HepG2 (cell line): ENCODE data around the gene NEURL2. TPM values are rescaled to one million over a fixed set of nuclear protein-coding genes. Genes with fewer than 3 reads are reported as not detected.

ENCODE experiments used
- ATAD3A ChIP-seq: sonication (generic); formaldehyde crosslinking; IDR thresholded peaks from 2 replicates; pipeline ENCODE4 v1.4.0; 2020; ENCODE audit warnings: missing genetic modification reagents
- GFI1 ChIP-seq: sonication (generic); formaldehyde crosslinking; IDR thresholded peaks from 2 replicates; pipeline ENCODE4 v1.5.0; 2020; ENCODE audit warnings: missing genetic modification reagents, mild to moderate bottlenecking, borderline replicate concordance
- GTF2F1 ChIP-seq: fragments of 150-350 bp; IDR thresholded peaks from 2 replicates; pipeline ENCODE4 v1.6.1; 2014; ENCODE audit warnings: low read length
- HES4 ChIP-seq: sonication (generic); formaldehyde crosslinking; IDR thresholded peaks from 2 replicates; pipeline ENCODE4 v1.9.0; 2021; ENCODE audit warnings: mild to moderate bottlenecking, missing genetic modification reagents, borderline replicate concordance
- HOXA3 ChIP-seq: sonication (generic); formaldehyde crosslinking; IDR thresholded peaks from 2 replicates; pipeline ENCODE4 v1.5.0; 2020; ENCODE audit warnings: missing genetic modification reagents
- KLF12 ChIP-seq: sonication (generic); formaldehyde crosslinking; IDR thresholded peaks from 2 replicates; pipeline ENCODE4 v1.4.0; 2020; ENCODE audit warnings: missing genetic modification reagents, borderline replicate concordance
- MEIS2 ChIP-seq: sonication (generic); formaldehyde crosslinking; IDR thresholded peaks from 2 replicates; pipeline ENCODE4 v1.9.0; 2021; ENCODE audit warnings: mild to moderate bottlenecking, missing genetic modification reagents
- NFE2 ChIP-seq: sonication (generic); formaldehyde crosslinking; IDR thresholded peaks from 2 replicates; pipeline ENCODE4 v1.4.0; 2020; ENCODE audit warnings: missing genetic modification reagents
- NFKB2 ChIP-seq: sonication (generic); formaldehyde crosslinking; IDR thresholded peaks from 2 replicates; pipeline ENCODE4 v1.4.0; 2020; ENCODE audit warnings: missing genetic modification reagents, borderline replicate concordance
- POGZ ChIP-seq: sonication (generic); formaldehyde crosslinking; IDR thresholded peaks from 2 replicates; pipeline ENCODE4 v1.4.0; 2020; ENCODE audit warnings: mild to moderate bottlenecking, missing genetic modification reagents
- RCOR2 ChIP-seq: IDR thresholded peaks from 2 replicates; pipeline ENCODE4 v1.6.1; 2016; ENCODE audit warnings: missing biosample characterization, missing genetic modification reagents
- REL ChIP-seq: sonication (generic); formaldehyde crosslinking; conservative IDR thresholded peaks from 2 replicates; pipeline ENCODE4 v1.8.0; 2022; ENCODE audit warnings: mild to moderate bottlenecking, missing genetic modification reagents, moderate library complexity
- RXRB ChIP-seq: IDR thresholded peaks from 2 replicates; pipeline ENCODE4 v1.6.1; 2016; ENCODE audit warnings: borderline replicate concordance, missing genetic modification reagents, missing compliant biosample characterization
- SAP130 ChIP-seq: IDR thresholded peaks from 2 replicates; pipeline ENCODE4 v1.6.1; 2016; ENCODE audit warnings: low read depth
- TOE1 ChIP-seq: sonication (generic); formaldehyde crosslinking; IDR thresholded peaks from 2 replicates; pipeline ENCODE4 v1.4.0; 2020; ENCODE audit warnings: mild to moderate bottlenecking, missing genetic modification reagents
- ZFP37 ChIP-seq: sonication (generic); formaldehyde crosslinking; IDR thresholded peaks from 2 replicates; pipeline ENCODE4 v1.4.0; 2020; ENCODE audit warnings: missing genetic modification reagents, borderline replicate concordance
- ZFX ChIP-seq: sonication (generic); formaldehyde crosslinking; IDR thresholded peaks from 2 replicates; pipeline ENCODE4 v1.4.0; 2020; ENCODE audit warnings: mild to moderate bottlenecking, low read depth, missing genetic modification reagents, moderate library complexity
- ZNF30 ChIP-seq: sonication (generic); formaldehyde crosslinking; IDR thresholded peaks from 2 replicates; pipeline ENCODE4 v1.5.0; 2020; ENCODE audit warnings: mild to moderate bottlenecking, missing genetic modification reagents
- ZNF382 ChIP-seq: sonication (generic); formaldehyde crosslinking; IDR thresholded peaks from 2 replicates; pipeline ENCODE4 v1.5.0; 2020; ENCODE audit warnings: missing genetic modification reagents, mild to moderate bottlenecking, borderline replicate concordance
- ZNF672 ChIP-seq: sonication (generic); formaldehyde crosslinking; IDR thresholded peaks from 2 replicates; pipeline ENCODE4 v1.8.1; 2022; ENCODE audit warnings: missing genetic modification reagents
- ZNF713 ChIP-seq: sonication (generic); formaldehyde crosslinking; IDR thresholded peaks from 2 replicates; pipeline ENCODE4 v1.4.0; 2020; ENCODE audit warnings: mild to moderate bottlenecking, missing genetic modification reagents
- polyA plus RNA-seq, 8 experiments: library from polyadenylated mRNA; depleted of rRNA in 3 of 8; stranded (reverse) in 7 of 8; unstranded in 1 of 8; fragments of >200 nt; fragmentation: Illumina TruSeq in 4 of 8; extraction: Trizol in 4 of 8; gene quantifications; 2 replicates each; pipeline versions ENCODE4 v1.2.1 to v1.2.3, GENCODE V29; 2011 to 2016; ENCODE audit warnings: low read depth in 4 of 8, missing spikeins in 1 of 8, mixed read lengths in 1 of 8; ENCODE audit not compliant: insufficient read depth in 1 of 8
- total RNA-seq, 5 experiments: library from RNA; depleted of rRNA; stranded (reverse); fragments of >200 nt; fragmentation: Illumina TruSeq; extraction: Trizol; gene quantifications; 2 replicates each; pipeline ENCODE4 v1.2.3, GENCODE V29; 2016; ENCODE audit warnings: low read depth in 1 of 5
- TF ChIP-seq, protein P1 (sequence below): fragments of 450-650 bp; IDR thresholded peaks from 2 replicates; pipeline ENCODE4 v1.6.1; 2017
- TF ChIP-seq, protein P2 (sequence below): sonication (generic); formaldehyde crosslinking; IDR thresholded peaks from 2 replicates; pipeline ENCODE4 v1.5.1; 2020; ENCODE audit warnings: missing genetic modification reagents, mild to moderate bottlenecking, borderline replicate concordance
- TF ChIP-seq, protein P3 (sequence below): sonication (generic); formaldehyde crosslinking; IDR thresholded peaks from 2 replicates; pipeline ENCODE4 v1.5.1; 2020; ENCODE audit warnings: mild to moderate bottlenecking, missing genetic modification reagents

Gene NEURL2
- total and polyA plus RNA-seq, 2 of the 13 experiments (the other 11 are each of a cell fraction or from before 2014, with no cell fraction given) = 7.2 to 9.7 TPM

DNA sequence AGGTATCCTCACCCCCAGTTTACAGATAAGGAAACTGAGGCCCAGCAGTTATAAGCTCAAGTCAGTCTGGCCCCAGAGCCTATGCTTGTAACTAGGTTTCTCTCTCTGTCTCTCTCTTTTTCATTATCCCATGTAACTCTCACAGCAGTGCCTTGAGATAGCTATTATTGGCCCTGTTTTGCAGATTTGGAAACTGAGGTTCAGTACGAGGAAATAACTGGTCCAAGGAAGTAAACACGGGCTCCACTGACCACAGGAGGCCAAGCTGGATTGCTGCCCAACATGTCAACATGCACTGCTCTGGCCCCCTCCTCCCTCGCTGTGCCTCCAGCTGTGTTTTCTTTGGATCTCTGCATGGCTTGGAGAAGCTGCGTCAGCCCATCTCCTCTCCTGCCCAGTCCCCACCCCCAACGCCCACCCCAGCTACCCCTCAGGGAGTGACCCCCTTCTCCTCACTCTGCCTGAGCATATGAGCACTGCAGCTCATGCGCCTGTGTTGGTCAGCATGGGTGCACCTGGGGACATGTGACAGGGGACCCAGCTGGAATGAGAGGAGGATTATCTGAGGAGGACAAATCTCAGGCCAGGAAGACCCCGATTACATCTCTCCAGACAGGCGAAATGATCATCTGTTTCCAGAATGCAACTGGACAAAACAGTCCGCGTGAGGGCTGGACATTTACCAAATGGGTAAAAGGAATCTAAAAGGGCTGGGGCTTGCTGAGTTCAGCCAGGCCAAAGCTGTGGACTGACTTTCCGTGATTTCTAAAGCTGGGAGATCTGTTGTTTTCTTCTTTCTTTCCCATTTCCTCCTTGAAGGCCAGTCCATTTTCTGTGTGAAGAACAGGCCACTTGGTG, 28.8 kb upstream of the NEURL2 start (continued):
- TF ChIP-seq, protein P1, sequence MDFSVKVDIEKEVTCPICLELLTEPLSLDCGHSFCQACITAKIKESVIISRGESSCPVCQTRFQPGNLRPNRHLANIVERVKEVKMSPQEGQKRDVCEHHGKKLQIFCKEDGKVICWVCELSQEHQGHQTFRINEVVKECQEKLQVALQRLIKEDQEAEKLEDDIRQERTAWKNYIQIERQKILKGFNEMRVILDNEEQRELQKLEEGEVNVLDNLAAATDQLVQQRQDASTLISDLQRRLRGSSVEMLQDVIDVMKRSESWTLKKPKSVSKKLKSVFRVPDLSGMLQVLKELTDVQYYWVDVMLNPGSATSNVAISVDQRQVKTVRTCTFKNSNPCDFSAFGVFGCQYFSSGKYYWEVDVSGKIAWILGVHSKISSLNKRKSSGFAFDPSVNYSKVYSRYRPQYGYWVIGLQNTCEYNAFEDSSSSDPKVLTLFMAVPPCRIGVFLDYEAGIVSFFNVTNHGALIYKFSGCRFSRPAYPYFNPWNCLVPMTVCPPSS = no peak
- TF ChIP-seq ZFP37 (CRISPR knock-in tag) (no peak), HES4 (CRISPR knock-in tag) (no peak), KLF12 (CRISPR knock-in tag) (no peak), REL (CRISPR knock-in tag) (no peak), RXRB (CRISPR knock-in tag) (peak; percentile 59; the same call in 1 of the 2 replicates), ZNF382 (no peak), POGZ (CRISPR knock-in tag) (no peak), GTF2F1 (no peak), NFKB2 (peak; percentile 58; the same call in 1 of the 2 replicates), RCOR2 (peak; percentile 47; the same call in 1 of the 2 replicates), SAP130 (CRISPR knock-in tag) (peak; percentile 86), MEIS2 (CRISPR knock-in tag) (peak; percentile 70; the same call in 1 of the 2 replicates), ZNF672 (CRISPR knock-in tag) (no peak), GFI1 (0 out of 2 replicates have a peak, but pooled peaks have one; percentile 8), HOXA3 (CRISPR knock-in tag) (peak; percentile 51; the same call in 1 of the 2 replicates), ZNF713 (CRISPR knock-in tag) (no peak), ZFX (CRISPR knock-in tag) (peak; percentile 32), ATAD3A (CRISPR knock-in tag) (no peak), ZNF30 (CRISPR knock-in tag) (no peak), NFE2 (CRISPR knock-in tag) (no peak), TOE1 (CRISPR knock-in tag) (no peak)
- TF ChIP-seq, protein P2, sequence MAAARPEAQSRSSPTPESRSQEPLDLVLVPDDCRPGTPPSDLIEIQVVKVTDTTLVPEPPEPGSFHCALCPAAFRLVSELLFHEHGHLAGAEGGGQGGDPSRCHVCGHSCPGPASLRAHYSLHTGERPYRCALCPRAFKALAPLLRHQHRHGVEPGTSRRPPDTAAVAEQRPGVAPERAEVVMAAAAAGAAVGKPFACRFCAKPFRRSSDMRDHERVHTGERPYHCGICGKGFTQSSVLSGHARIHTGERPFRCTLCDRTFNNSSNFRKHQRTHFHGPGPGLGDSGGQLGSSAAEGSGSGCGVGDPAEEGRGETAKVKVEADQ = no peak
- TF ChIP-seq, protein P3, sequence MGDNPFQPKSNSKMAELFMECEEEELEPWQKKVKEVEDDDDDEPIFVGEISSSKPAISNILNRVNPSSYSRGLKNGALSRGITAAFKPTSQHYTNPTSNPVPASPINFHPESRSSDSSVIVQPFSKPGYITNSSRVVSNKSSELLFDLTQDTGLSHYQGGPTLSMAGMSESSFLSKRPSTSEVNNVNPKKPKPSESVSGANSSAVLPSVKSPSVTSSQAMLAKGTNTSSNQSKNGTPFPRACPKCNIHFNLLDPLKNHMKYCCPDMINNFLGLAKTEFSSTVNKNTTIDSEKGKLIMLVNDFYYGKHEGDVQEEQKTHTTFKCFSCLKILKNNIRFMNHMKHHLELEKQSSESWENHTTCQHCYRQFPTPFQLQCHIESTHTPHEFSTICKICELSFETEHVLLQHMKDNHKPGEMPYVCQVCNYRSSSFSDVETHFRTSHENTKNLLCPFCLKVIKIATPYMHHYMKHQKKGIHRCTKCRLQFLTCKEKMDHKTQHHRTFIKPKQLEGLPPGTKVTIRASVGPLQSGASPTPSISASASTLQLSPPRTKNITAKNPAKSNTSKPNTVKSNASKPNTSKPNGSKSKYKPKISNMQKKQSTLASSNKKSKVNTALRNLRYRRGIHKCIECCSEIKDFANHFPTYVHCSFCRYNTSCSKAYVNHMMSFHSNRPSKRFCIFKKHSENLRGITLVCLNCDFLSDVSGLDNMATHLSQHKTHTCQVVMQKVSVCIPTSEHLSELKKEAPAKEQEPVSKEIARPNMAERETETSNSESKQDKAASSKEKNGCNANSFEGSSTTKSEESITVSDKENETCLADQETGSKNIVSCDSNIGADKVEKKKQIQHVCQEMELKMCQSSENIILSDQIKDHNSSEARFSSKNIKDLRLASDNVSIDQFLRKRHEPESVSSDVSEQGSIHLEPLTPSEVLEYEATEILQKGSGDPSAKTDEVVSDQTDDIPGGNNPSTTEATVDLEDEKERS (CRISPR knock-in tag) = peak; percentile 31; the same call in 1 of the 2 replicates
